GM10847 (cell line): Measurements from ENCODE around the gene RUNX2.

Experiments used
- POLR2A ChIP-seq: IDR thresholded peaks from 2 replicates; pipeline ENCODE4 v1.6.1; 2011; ENCODE audit not compliant: insufficient read length; ENCODE audit errors: extremely low read depth

RUNX2 gene

DNA sequence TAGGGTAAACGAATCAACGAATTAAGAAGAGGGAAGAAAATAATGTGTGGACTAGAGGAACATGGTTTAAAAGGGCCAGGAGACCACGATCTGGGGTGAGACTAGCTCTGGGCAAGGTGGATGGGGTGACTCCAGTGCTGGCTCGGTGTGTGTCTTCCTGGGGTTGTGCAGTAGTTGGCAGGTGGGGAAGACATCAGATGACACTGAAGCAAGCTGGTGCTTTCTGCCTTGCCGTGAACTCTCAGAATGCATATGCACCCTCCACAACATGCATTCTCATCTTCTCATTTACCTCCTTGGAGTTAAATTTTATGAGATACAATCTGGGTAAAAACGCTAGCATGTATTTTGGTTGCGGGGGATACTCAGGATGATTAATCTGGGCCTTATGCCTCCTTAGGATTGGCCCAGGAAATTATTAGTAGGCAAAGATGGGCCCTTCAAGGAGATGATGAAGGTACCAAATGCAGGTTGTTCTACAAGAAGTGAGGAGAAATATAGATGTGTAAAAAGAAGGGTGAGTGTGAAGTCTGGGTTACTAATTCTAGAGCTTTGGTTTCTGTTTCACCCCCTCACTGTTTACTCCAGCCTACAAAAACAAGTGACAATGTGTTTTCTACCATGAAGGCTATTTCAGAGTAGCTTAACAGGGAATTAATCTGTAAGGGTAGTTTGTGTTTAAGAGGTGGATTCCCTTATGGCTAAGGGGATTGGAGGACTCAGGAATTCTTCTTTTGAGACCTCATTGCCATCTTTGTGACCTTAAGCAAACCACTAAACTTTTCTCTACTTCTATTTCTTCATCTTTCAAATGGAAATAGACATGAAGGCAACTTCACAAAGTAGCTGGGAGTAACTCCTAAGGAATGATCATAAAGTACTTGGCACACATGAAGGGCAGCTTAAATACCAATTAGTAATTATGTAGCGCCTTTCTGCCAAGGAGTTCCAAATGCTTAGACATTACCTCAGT, 120.6 kb downstream of the RUNX2 start:
- TF ChIP-seq POLR2A = no peak

- TF ChIP-seq POLR2A = no peak
Observed at GRCh38 chr6:45450132-45450531, 122.0 kb downstream of the RUNX2 start.

DNA sequence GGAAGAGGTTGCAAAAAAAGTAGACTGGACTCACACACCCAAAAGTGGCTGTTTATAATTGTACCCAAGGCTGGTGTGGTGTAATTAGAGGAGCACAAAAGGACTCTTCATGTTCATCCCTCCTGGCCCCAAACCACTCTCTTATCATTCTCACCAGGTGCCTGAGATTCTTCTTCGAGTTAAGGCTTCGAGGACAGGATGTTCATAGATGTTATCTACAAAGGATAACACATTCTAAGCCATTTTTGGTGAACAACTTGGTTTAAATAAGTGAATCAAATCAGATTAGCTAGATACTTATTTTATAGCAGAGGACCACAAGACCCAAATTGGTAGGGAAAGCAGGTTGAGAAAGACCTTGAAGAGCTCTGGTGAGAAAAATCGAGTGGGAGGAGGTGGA, 122.7 kb downstream of the RUNX2 start:
- TF ChIP-seq POLR2A = no peak

- no peak for TF ChIP-seq POLR2A
Observed at GRCh38 chr6:45454008-45454911, 126.1 kb downstream of the RUNX2 start.

- TF ChIP-seq POLR2A = no peak
Observed at GRCh38 chr6:45455408-45455807, 127.3 kb downstream of the RUNX2 start.

GRCh38 chr6:45457141-45457540, 129.0 kb downstream of the RUNX2 start:
- no peak for TF ChIP-seq POLR2A

GRCh38 chr6:45458672-45459071, 130.5 kb downstream of the RUNX2 start:
- TF ChIP-seq POLR2A = no peak

GRCh38 chr6:45460166-45460565, 132.0 kb downstream of the RUNX2 start:
- TF ChIP-seq POLR2A = no peak

GRCh38 chr6:45461486-45461885, 133.4 kb downstream of the RUNX2 start:
- no peak for TF ChIP-seq POLR2A

DNA sequence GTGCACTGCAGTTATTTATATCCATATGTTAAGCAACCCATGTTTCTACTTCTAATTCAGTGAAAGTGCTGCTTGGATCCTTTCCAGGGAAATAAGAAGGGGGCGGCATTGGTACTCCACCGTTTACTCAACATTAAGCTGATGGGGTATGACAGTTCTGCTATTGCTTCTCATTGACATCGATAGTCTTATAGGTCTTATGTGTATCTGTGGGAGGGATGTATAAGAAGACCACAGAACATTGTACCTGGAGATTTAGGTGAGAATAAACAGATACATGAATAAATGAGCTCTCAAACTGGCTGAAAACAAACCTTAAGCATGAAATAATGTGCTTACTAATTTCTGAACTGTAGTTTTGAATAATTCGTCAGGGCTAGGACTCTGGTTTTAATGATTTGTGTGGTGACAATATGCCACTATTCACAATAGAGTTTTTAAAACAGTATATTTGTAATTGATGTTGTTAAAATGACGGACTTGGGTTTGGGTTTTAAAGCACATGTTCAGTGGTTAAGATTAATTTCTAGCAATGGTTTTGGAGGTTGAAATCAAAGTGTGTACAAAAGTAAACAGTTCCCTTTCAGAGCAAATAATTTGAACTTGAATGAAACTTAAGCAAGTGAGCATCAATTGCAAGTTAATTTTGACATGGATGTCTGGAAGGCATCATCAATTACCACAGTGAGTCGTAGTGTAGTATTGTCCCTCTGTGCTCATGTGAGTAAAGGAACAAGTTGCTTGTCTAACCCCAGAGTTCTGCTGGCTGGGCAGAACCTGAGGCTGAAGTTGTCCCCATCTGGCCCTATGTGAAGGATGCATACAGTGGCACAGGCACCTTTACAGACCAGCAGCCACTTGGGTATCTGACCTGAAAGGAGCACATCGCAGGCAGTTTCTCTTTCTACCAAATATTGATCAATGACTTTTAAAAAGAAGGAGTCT, 134.3 kb downstream of the RUNX2 start:
- TF ChIP-seq POLR2A = no peak

GRCh38 chr6:45464685-45465084, 136.6 kb downstream of the RUNX2 start:
- no peak for TF ChIP-seq POLR2A

DNA sequence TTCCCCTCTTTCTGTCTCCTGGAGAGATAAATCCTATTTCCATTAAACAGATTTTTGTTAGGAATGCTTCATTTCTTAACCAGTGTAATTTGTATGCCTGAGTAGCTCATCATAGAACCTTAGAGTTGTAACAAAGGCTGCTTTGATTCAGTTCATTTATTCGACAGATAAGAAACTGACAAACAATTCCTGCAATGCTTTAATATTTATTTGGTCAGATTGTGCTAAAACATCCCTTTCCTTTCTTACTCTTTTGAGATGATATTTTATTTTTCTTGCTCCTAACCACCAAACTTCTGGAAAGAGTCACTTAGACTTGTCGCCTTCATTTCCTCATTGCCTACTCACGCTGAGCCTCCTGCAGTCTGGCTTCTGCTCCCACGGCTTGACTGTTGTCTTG, 138.6 kb downstream of the RUNX2 start:
- TF ChIP-seq POLR2A = no peak

GRCh38 chr6:45467853-45468252, 139.7 kb downstream of the RUNX2 start:
- no peak for TF ChIP-seq POLR2A

- no peak for TF ChIP-seq POLR2A
Observed at GRCh38 chr6:45469663-45470062, 141.5 kb downstream of the RUNX2 start.
